CD4-positive, alpha-beta T cell treated with Interleukin-6 for 4 hours (primary cell): Measurements from ENCODE around the gene PROSER3.
"Not testable (repeated sequence)": the region's sequence is repeated elsewhere in the genome, so short reads cannot be mapped to it uniquely, and the experiment has no call there.

Experiments
- DNase-seq: peaks from one replicate; pipeline ENCODE4 v3.0.0-alpha.2; 2020; ENCODE audit warnings: mixed read lengths

The PROSER3 gene

DNA sequence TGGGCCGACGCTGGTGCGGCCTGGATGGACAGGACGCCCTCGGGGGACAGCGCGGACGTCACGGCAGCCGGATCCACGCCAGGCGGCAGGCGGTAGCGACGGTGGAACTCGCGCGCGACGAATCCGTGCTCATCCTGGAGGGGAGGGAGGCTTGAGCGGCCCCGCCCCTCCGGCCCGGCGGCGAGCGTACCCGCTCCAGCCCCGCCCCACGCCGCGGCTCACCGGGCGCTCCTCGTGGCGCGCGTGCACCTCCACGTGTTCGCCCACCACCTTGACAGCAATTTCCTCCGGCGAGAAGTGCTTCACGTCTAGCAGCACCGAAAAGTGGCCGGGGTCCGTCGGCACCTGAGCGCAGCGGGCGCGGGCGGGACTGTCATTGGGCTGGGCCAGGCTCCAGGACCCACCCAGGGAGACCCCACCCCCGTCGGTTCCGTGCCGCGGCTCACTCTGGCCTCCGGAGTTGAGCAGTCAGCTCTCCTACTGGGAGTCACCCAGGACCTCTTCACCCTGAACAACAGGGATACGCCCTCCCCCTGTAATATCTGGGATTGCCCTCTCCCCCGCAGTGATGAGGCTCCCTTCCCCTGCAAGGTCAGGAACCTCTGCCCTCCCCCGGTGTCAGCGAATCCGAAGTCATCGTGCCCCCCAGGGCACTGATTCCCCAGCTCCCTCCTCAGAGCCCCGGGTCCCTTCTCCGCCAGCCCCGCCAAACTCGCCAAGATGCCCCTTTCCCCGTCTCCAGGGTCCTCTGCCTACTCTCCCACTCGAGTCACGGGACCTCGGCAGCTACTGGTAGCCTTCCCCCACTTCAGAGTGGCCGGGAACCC, 2.2 kb upstream of the PROSER3 start:
- DNase-seq = peak; percentile 70

DNA sequence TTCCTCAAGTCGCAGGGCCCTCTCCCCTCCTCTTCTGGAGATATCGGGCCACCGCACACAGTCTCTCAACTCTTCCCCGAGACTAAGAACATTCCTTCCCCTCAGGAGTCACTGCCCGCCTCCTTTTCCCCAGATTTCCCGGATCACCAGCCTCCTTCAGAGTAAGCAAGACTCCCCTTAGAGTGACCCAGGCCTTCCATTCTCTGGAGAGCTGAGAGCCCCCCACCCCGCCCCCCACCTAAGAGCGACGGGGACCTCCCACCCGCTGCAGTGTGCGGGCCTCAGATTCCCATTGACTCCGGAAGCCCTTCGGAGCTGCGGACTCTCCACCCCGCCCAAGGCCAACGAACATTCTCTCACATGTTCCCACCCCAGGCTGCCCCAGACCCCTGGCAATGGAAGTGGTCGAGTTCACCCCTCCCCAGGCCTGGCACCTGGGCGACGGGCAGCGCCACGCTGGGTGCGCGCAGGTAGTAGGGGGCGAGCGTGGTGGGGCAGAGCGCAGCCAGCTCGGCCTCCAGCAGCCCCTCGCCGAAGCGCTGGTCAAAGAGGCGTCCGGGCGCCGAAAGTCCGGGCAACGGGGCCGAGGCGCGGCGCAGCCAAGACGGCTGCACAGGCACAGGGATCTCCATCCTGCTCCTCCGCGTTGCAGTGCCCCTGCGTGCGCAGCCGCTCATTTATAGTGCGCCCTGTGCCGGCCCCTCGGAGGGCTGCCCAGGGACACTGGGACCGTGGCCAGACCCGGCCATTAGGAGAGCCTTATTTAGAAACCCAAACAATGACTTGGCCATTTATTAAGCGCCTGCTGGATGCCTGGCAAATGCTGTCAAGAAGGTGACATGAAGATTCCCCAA, 1.4 kb upstream of the PROSER3 start, which contains the start of gene HSPB6:
HSPB6 (minus strand) TSS at position 653 of the 854 bp plus-strand sequence; CDS start at position 632, 21 bp downstream.
- no peak for DNase-seq

DNA sequence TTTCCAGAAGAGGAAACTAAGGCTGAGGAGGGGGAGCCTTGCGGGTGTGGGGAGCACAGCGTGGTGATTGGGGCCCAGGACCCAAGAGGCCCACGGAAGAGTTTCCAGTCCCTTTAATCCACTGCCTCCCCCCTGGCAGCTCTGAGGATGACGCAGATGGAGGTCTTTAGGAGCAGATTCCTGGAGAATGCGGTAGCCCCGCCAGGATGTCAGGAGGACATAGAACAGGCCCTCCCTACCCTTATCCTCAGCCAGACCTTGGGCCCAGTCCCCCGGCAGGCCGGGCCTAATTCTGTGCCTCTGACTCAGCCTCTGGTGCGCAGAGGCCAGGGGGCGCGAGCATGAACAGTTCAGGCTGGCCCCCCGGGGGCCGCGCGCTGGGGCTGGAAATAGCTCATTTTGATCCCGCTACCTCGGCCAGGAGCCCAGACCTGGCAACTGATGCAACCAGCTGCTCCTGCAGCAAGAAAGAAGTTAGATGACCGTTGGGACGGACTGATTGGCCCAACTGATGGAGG, 686 bp upstream of the PROSER3 start:
- no peak for DNase-seq

DNA sequence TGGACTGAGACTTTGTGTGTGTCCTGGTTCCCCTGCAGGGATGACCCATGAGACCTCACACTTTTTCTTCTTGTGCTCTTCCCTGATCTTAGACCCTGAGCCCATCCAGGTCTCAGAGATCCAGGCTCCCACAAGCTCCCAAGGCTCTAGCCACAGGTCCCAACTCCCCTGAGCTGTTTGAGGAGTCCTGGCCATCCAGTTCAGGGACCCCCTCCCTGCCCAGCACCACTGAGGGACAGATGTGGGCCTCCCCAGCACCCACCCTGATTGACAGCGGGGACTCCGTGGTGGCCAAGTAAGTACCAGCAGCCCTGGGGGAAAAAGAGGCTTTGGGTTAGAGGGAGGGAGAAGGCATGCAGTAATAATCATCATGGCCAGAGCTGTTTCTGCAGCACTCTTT, 1.7 kb downstream of the PROSER3 start:
- no peak for DNase-seq

DNA sequence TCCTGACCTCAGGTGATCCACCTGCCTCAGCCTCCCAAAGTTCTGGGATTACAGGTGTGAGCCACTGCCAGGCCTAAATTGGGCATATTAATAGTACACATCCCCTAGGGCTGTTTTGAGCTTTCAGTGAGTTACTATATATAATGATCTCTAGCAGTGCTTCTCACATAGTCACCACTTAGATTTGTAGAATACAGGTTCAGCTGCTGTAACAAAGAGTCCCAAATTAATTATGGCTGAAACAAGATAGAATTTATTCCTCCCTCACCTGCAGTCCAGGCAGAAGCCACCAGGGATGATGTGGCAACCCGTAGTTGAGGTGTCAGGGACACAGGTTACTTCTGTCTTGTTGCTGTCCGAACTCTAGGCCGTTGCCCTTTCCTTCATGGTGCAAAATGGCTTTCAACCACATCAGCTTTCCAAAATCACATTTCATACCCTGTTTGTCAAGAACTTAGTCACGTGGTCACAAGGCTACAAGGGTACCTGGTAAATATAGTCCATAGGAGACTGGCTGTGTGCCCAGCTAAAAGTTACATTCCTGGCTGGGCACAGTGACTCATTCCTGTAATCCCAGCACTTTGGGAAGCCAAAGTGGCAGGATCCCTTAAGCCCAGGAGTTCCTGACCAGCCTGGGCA, 2.9 kb downstream of the PROSER3 start:
- no peak for DNase-seq

DNA sequence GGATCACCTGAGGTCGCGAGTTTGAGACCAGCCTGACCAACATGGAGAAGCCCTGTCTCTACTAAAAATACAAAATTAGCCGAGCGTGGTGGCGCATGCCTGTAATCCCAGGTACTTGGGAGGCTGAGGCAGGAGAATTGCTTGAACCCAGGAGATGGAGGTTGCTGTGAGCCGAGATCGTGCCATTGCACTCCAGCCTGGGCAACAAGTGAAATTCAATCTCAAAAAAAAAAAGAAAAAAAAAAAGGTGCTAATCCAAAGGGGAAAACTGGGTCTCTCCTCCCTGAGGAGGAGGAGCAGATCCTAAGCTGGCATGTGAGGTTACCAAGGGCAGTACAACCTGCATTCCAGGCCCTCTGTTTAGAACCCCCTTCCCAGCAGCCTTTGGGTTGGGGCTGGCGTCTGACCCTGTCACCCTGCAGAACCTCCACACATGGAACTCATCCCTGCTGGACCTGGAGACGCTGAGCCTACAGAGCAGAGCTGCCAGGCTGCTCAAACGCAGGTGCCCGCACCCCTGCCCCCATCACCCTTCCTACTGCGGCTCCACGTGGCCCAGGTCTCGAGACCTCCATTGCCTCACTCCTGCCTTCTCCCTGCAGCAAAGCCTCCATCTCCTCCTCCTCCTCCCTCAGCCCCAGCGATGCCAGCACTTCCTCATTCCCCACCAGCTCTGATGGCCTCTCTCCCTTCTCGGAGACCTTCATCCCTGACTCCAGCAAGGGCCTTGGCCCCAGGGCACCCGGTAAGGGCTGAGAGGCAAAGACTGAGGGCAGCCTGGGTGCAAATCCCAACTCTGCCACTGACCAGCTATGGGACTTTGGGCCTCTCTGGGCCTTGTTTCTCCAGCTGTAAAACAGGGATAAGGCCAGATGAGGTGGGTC, 6.7 kb downstream of the PROSER3 start:
- no peak for DNase-seq

DNA sequence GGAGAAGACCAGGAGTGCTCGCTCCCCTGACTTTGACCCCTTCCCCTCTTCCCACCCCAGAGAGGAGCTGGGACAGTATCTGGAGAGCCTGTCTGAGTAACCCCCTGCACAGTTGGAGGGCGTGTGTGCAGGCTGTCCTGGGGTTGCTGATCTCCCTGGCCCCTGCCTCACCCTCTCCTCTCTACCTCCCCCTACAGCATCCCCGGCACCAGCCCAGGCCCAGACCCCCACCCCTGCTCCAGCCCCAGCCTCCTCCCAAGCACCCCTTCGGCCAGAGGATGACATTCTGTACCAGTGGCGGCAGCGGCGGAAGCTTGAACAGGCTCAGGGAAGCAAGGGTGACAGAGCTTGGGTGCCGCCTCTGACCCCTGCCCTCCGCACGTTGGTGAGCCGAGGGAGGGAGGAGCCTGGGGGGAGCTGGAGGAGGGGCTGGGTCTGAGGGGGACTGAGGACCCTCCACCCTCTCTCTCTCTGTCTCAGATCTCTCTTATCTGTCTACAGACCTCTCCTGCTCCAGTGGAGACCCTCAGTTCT, 8.7 kb downstream of the PROSER3 start:
- DNase-seq = no peak

DNA sequence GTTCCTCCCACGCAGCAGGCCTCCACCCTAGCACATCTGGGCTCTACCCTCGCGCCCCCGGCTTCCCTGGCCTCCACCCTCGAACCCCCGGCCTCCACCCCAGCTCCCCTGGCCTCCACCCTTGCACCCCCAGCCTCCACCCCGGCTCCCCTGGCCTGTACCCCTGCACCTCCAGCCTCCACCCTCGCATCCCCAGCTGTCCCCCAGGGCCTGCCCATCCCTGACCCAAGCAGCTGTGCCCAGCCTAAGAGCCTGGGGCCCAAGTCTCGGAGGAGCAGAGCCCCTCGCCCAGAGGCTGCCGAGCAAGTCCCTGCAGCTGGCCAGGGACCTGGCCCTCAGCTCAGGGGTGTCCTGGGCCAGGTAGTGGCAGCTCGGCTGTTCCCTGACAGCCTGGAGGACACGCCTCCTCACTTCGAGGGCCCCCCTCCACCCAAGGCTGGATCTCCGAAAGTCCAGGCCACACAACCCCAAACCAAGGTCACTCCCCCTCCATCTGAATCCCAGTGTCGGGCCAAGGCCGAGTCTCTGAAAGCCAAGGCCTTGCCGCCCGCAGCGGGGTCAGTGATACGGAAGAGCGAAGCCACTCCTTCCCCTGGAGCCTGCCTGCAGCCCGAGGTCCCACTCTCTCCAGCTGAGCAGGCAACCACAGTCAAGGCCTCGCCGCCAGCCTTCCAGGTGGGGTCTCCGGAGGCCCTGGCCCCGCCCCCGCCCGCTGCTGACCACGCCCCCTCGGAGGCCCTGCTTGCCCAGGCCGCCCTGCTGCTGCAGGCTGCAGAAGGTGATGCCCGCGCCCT, 9.5 kb downstream of the PROSER3 start:
- DNase-seq = no peak

DNA sequence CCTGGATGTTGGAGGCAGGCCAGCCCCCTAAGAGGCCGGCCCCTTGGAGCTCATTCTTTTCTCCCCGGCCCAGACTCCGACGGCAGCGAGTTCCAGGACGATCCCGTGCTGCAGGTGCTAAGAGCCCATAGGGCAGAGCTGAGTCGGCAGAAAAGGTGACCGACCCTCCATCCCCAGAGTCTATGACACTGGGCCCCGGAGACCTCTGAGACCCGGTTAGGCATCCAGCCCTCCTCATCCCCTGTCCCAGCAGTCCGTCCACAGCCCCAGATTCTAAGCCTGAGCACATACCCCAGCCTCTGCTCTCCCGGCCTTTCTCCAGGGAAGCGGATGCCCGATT, 10.1 kb downstream of the PROSER3 start:
- no peak for DNase-seq

DNA sequence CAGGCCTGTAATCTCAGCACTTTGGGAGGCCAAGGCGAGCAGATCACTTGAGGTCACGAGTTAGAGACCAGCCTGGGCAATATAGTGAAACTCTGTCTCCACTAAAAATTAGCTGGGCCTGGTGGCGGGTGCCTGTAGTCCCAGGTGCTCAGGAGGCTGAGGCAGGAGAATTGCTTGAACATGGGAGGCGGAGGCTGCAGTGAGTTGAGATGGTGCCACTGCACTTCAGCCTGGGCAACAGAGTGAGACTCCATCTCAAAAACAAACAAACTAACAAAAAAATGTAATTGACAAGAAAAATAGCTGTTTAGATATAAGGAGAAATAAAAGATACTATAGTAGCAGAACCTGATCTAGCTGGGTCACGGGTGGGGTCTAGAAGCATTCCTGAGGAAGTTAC, 14.4 kb downstream of the PROSER3 start:
- DNase-seq = not testable (repeated sequence)

DNA sequence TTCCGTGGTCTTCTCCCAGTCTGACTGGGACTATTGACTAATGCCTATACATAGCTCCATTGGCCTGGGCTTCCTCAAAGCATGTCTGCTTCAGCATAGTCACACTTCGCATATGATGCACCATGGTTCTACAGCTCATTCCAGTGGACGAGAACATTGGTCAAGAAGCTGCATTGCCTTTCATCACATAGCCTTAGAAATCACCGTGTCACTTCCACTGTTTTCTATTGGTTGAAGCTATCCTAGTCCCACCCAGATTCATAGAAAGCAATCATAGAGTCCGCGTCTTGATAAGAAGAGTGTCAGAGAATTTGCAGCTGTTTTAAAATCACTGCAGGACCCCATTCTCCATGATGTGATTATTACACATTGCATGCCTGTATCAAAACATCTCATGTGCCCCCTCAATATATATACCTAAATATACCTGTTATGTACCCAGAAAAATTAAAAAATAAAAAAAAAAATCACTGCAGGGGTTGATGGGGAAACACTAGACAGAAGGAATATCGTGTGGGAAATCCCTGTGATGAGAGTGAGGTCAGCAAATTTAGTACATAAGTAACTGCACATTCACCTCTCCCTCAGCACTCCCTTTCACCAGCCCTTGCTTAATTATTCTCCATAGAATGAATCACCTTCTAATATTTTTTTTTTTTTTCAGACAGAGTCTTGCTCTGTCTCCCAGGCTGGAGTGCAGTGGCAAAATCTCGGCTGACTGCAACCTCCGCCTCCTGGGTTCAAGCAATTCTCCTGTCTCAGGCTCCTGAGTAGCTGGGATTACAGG, 15.2 kb downstream of the PROSER3 start:
- DNase-seq = no peak

DNA sequence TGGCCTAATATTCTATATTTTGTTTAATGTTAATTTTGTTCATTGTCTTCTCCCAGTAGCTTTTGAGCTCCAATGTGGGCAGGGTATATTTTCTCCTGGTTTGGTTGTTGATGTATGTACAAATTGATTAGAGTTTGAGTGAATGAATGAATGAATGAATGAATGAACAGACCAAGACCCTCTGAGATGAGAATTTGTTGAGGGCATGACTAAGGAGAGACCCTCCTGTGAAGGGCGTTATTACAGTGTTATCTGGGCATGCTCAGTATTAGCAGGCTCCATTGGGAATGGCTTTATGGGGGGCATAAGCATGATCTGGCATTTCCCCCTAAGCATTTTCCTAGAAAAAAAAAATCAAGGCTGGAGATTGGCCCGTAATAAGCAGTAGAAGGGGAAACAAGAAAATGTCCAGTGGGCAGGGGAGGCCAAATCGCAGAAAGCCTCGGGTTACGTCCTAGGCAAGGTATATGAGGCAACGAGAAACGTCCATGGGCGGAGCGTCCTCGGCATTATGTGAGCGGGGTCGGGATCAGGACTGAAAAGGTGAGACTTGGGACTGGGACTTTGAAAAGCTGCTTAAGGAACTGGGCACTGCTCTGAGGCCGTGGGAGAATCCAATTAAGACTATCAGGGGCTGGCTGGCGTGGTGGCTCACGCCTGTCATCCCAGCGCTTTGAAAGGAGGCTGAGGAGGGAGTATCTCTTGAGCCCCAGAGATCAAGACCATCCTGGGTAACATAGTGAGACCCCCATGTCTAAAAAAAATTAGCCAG, 16.5 kb downstream of the PROSER3 start:
- no peak for DNase-seq

DNA sequence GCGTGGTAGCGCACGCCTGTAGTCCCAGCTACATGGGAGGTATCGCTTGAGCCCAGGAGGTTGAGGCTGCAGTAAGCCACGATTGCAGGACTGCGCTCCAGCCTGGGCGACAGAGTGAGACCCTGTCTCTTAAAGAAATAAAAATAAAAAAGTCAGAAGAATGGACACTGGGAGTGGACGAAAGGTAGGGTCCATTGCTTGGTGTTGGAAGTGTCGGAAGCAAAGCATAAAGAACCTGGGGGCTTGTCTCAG, 17.0 kb downstream of the PROSER3 start:
- DNase-seq = no peak

DNA sequence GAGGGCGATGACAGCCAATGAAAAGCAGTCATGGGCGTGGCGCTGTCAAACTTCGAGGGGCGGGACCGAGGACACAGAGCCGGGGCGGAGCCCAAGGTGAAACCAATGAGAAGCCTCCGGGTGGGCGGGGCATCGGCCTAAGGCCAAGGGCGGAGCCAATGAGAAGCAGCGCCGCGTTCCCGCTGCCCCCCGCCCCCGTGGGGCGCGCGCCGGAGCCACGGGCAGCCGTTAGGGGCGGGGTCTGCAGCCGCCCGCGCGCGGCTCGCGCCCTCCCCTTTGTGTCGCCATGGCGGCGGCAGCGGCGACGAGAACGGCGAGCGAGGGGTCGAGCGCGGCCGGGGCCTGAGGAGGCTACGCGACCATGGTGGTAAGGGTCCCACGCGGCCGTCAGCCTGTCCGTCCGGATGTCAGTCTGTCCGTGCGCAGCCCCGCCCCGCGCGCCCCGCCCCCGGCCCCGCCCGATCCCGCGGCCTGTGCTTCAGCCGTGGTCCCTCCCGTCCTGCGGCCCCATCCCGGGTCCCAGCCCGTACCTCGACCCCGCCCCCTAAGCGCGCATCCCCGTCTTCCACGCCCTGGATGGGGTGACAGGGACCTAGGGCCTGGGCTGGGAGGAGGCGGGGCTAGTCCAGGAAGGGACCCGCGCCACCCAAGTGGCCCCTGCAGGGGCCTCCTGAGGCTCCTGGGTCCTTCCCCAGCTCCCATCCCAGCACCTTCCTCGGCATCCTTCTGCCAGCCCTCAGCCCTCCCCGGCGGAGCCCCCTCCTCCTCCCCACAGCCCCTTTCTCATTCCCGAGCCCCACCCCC, 17.5 kb downstream of the PROSER3 start, which contains the start of gene ARHGAP33:
ARHGAP33 (plus strand) TSS at position 267 of the 804 bp plus-strand sequence; CDS start at position 362, 95 bp downstream.
- DNase-seq = peak; percentile 99

DNA sequence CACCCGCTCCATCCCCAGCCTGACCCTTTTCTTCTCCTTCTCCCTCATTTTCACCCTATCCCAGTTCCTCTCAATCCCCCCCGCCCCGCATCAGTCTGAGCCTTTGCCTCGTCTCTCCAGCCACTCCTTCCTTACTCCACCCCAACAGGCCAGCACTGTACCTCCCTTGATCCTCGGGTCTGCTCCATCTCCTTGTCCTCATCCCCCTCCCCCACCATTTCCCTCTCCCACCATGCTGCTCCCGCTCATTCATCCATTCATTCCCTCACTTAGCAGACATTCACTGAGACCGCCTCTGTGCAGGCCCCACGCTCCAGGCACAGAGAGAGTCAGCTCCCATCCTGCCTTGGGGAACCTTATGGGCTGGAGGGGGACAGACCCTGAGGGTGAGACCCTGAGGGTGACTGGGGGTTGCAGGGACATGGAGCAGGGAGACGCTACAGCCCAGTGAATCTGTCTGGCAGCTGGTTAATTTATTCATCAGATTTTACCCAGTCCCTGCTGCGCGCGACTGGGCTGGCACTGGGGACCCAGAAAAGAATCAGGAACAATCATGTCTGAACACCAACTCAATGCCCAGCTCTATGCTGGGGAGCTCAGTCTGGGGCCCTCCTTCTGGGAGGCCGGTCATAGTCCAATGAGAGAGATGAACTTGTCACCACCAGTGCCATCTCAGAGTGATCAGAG, 18.3 kb downstream of the PROSER3 start:
- no peak for DNase-seq

DNA sequence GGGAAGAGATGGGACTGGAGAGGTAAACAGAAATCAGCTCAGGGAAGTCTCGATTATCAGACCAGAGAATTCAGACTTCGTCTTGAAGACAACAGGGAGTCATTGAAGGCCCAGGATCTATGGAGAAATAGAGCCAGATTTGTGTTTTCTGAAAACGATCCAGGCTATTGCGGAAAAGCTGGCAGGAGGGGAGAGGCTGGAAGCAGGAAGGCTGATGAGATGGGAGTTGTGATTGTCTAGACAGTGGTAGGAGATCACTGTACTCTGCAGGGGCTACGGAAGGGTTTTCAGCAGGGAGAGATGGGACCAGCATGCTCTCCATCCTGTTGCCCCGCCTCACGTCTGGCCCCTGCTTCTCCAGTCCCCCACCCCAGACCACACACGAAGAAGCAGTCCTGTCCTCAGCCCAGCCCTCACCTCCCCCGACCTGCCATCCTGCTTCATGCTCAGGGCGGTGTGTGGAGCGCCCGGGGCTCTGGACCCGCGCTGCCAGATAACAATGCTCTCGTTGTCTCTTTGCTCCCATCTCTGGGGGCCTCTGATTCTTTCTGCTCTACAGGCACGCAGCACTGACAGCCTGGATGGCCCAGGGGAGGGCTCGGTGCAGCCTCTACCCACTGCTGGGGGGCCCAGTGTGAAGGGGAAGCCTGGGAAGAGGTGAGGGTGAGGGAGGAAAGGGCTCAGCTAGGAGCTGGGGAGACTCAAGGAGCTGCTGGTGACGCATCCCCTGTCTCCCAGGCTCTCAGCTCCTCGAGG, 19.3 kb downstream of the PROSER3 start:
- no peak for DNase-seq

DNA sequence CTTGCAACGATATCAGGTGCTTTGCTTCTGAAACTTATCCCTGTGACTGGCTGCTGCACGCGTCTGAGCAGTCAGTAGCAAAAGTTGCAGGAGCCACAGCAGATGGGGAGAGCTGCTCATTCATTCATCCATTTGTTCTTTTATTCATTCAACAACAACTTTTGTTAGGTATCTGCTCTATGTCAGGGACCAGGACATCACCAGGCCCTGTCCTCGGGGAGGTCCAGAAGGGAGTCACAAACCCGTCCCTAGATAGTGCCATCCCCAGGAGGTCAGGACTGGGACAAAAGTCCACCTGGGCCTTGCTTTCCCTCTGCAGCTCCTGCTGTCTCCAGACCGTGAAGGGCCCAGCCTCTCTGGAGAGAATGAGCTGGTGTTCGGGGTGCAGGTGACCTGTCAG, 20.0 kb downstream of the PROSER3 start:
- no peak for DNase-seq
